Measurements from ENCODE around the gene SLC44A2.

- peak in 1 of 3 donors; percentile 9 for TF ChIP-seq CTCF (IDR thresholded peaks at IDR 0.05)
- peak; percentile 100 for TF ChIP-seq POLR2A (IDR thresholded peaks at IDR 0.05)
- TF ChIP-seq EP300 (IDR thresholded peaks at IDR 0.05) = peak; percentile 83
Measured at GRCh38 chr19:10653732-10654609, 28.6 kb downstream of the SLC44A2 start, which contains the start of gene ILF3.

Data from ovary (tissue), 3 donors.